ENCODE data around the gene PARVA. TPM values are rescaled to one million over a fixed set of nuclear protein-coding genes. Genes with fewer than 3 reads are reported as not detected.
A peak's percentile ranks its signal among the peaks of the same experiment; 100 is the strongest.

Gene PARVA
- total RNA-seq, 2 donors from 2014 or later, result 38.4 to 55.1 TPM

- Histone ChIP-seq H3K36me3 (no peaks in the 10 kb centered on the region), H3K4me1 (replicated peaks) (no peaks in the 10 kb centered on the region), H3K4me3 (no peak overlapping the region), H3K27ac (no peak overlapping the region), H3K27me3 (replicated peaks; ENCODE audit: insufficient read depth) (no peaks in the 10 kb centered on the region), H3K9me3 (no peaks in the 10 kb centered on the region)
- intact Hi-C loops (cut with DNase I), result loop anchor here (2.0 to 5.0 kb wide), 3 partner anchors 44 to 563 kb away; partner anchors contain the start of gene TEAD1
- DNase-seq (ENCODE audit: low spot score), result peak; percentile 83
- TF ChIP-seq POLR2A (IDR thresholded peaks at IDR 0.05) (no peak), POLR2AphosphoS5 (IDR thresholded peaks at IDR 0.05) (peak; percentile 52)
- TF ChIP-seq, protein P1, sequence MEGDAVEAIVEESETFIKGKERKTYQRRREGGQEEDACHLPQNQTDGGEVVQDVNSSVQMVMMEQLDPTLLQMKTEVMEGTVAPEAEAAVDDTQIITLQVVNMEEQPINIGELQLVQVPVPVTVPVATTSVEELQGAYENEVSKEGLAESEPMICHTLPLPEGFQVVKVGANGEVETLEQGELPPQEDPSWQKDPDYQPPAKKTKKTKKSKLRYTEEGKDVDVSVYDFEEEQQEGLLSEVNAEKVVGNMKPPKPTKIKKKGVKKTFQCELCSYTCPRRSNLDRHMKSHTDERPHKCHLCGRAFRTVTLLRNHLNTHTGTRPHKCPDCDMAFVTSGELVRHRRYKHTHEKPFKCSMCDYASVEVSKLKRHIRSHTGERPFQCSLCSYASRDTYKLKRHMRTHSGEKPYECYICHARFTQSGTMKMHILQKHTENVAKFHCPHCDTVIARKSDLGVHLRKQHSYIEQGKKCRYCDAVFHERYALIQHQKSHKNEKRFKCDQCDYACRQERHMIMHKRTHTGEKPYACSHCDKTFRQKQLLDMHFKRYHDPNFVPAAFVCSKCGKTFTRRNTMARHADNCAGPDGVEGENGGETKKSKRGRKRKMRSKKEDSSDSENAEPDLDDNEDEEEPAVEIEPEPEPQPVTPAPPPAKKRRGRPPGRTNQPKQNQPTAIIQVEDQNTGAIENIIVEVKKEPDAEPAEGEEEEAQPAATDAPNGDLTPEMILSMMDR (IDR thresholded peaks at IDR 0.05), result peak; percentile 41 to 90 (median 82)
- 10% methylated on average over 7 of the region's 7 CpGs for whole genome bisulfite sequencing
Observed at GRCh38 chr11:12331239-12331874, 46.0 kb upstream of the PARVA start.

- Histone ChIP-seq H3K4me1 (replicated peaks) (no peaks in the 10 kb centered on the region), H3K36me3 (no peaks in the 10 kb centered on the region), H3K27ac (no peak overlapping the region), H3K9me3 (no peaks in the 10 kb centered on the region), H3K27me3 (replicated peaks; ENCODE audit: insufficient read depth) (no peaks in the 10 kb centered on the region), H3K4me3 (no peak overlapping the region)
- DNase-seq (ENCODE audit: low spot score), result no peak
- TF ChIP-seq, protein P1 (IDR thresholded peaks at IDR 0.05), result no peak
- TF ChIP-seq POLR2AphosphoS5 (IDR thresholded peaks at IDR 0.05) (no peak), POLR2A (IDR thresholded peaks at IDR 0.05) (no peak)
- intact Hi-C loops (cut with DNase I), result no loop called here
- WGBS, result 71% methylated on average over 6 of the region's 6 CpGs
Observed at GRCh38 chr11:12343526-12343925, 33.8 kb upstream of the PARVA start.

GRCh38 chr11:12353534-12353933 is 23.8 kb upstream of the PARVA start:
- no peaks in the 10 kb centered on the region for H3K9me3 ChIP-seq
- TF ChIP-seq POLR2AphosphoS5 (IDR thresholded peaks at IDR 0.05), result no peak
- TF ChIP-seq, protein P1 (IDR thresholded peaks at IDR 0.05), result no peak
- TF ChIP-seq POLR2A (IDR thresholded peaks at IDR 0.05), result no peak
- H3K4me1 ChIP-seq (replicated peaks), result no peaks in the 10 kb centered on the region
- no peak overlapping the region for H3K27ac ChIP-seq
- DNase-seq (ENCODE audit: low spot score), result no peak
- H3K27me3 ChIP-seq (replicated peaks; ENCODE audit: insufficient read depth), result no peaks in the 10 kb centered on the region
- H3K36me3 ChIP-seq, result no peaks in the 10 kb centered on the region
- 80% methylated on average over 1 of the region's 1 CpG for WGBS
- intact Hi-C loops (cut with DNase I), result no loop called here
- H3K4me3 ChIP-seq, result no peak overlapping the region

DNA sequence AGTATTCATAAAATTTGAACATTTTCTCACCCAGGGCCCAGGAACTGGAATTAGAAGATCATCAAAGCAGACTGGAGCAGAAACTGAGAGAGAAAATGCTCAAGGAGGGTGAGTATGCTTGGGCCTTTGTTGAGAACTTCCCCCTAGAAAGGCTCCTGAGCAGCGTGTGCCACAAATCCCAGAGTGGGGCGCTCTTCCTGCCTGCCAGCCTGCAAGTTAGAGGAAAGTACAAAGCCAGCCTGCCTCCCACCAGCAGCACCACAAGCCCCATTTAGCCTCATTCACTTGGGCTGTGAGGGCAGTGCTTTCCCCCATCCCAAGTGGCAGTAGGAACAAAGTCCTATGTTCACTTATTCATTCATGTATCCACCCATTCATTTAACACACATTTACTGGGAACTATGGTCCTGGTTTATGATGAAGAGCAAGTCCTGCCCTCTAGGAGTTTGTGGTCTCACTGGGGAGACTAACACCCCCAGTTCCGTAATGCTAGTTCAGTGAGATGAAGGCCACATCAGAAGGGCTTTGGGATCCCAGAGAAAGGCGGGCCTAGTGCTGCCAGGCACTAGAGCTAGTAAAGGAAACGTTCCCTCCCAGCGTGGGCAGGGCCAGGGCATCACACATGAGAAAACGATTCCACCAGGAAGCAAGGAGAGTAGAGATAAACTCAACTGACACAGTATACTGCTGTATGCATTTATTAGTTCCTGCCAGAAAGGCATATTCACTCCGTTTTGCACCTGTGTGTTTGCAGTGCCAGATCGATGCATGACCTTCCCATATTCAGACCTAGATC is 22.4 kb upstream of the PARVA start:
- Histone ChIP-seq H3K4me3 (no peak overlapping the region), H3K9me3 (no peaks in the 10 kb centered on the region), H3K4me1 (replicated peaks) (no peaks in the 10 kb centered on the region), H3K27me3 (replicated peaks; ENCODE audit: insufficient read depth) (no peaks in the 10 kb centered on the region), H3K27ac (no peak overlapping the region), H3K36me3 (no peaks in the 10 kb centered on the region)
- TF ChIP-seq POLR2A (IDR thresholded peaks at IDR 0.05) (no peak), POLR2AphosphoS5 (IDR thresholded peaks at IDR 0.05) (no peak)
- TF ChIP-seq, protein P1 (IDR thresholded peaks at IDR 0.05), result no peak
- 66% methylated on average over 9 of the region's 9 CpGs for WGBS
- no peak for DNase-seq (ENCODE audit: low spot score)
- intact Hi-C loops (cut with DNase I), result no loop called here
